ENCODE data around the gene CCDC142.

DNA sequence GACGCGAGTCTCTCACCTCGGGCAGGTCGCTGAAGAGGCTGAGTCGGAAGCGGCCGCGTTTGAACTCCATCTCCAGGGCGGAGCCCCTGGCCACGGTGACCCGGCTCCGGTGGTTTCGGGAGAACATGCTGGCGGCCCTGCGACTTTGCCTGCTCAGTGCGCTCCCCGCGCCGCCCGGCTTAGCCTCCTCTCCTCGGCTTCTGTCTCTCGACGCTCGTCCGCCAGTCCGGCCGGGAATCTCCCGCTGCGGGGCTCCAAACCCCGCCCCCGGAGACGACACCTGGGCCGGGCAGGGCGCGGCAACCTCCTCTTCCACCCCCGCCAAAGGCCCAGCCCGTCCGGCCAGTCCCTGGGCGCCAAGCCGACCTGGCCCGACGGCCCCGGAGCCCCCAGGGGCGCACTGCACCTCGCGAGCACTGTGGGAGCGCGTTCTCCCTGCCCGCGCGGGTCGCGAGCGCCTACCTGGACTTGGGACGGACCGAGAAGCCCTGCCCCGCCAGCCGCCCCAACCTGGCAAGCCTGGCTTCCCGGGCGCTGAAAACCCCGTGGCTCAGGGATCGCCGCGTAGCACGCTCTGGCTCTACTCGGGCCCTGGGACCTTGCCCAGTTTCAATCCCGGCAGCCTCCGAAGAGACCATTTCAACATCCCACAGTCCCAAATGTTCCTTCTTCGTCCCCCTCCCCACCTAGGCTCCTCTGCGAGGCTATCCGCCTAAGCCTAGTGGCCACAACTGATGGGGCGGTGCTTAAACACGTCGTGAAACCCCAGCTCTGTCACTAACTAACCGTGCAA is 40.9 kb downstream of the CCDC142 start, which contains the start of gene RTKN:
- TF ChIP-seq PATZ1 (CRISPR knock-in tag; IDR thresholded peaks at IDR 0.05; ENCODE audit: borderline replicate concordance), result no peak
- TF ChIP-seq ZNF8 (CRISPR knock-in tag; IDR thresholded peaks at IDR 0.05), result no peak
- TF ChIP-seq ESRRG (CRISPR knock-in tag; IDR thresholded peaks at IDR 0.05), result no peak
- TF ChIP-seq POU6F1 (CRISPR knock-in tag; IDR thresholded peaks at IDR 0.05; ENCODE audit: borderline replicate concordance, low read depth), result no peak
- TF ChIP-seq ZNF70 (CRISPR knock-in tag; IDR thresholded peaks at IDR 0.05), result no peak
- no peak for TF ChIP-seq CSDC2 (CRISPR knock-in tag; IDR thresholded peaks at IDR 0.05)
- TF ChIP-seq RARB (CRISPR knock-in tag; IDR thresholded peaks at IDR 0.05), result no peak
- no peak for TF ChIP-seq ZFP30 (CRISPR knock-in tag; IDR thresholded peaks at IDR 0.05)
- no peak for TF ChIP-seq ZFP3 (CRISPR knock-in tag; IDR thresholded peaks at IDR 0.05)
- TF ChIP-seq, protein P1, sequence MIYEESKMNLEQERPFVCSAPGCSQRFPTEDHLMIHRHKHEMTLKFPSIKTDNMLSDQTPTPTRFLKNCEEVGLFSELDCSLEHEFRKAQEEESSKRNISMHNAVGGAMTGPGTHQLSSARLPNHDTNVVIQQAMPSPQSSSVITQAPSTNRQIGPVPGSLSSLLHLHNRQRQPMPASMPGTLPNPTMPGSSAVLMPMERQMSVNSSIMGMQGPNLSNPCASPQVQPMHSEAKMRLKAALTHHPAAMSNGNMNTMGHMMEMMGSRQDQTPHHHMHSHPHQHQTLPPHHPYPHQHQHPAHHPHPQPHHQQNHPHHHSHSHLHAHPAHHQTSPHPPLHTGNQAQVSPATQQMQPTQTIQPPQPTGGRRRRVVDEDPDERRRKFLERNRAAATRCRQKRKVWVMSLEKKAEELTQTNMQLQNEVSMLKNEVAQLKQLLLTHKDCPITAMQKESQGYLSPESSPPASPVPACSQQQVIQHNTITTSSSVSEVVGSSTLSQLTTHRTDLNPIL (CRISPR knock-in tag; IDR thresholded peaks at IDR 0.05; ENCODE audit: low read depth), result no peak
- no peak for TF ChIP-seq TSHZ2 (CRISPR knock-in tag; IDR thresholded peaks at IDR 0.05)
